Neural cell (in vitro differentiated cells): ENCODE measurements around the gene SMARCC1. TPM values are rescaled to one million over a fixed set of nuclear protein-coding genes. Genes with fewer than 3 reads are reported as not detected.

Source experiments
- H2AFZ ChIP-seq: fragments of 200-600, 300-800 bp; sonication (generic), shearing (Covaris generic); 2 replicates; pipeline ENCODE4 v1.6.0; 2014; ENCODE audit warnings: low read depth, mild to moderate bottlenecking, antibody characterized with exemption, low read length, moderate library complexity
- H3F3A ChIP-seq: fragments of 200-600 bp; shearing (Covaris generic); 2 replicates; pipeline ENCODE4 v1.6.1; 2016; ENCODE audit warnings: mild to moderate bottlenecking, moderate library complexity, mixed read lengths, antibody characterized with exemption, low read length; ENCODE audit not compliant: insufficient read depth, poor library complexity, severe bottlenecking
- H3K27ac ChIP-seq: fragments of 200-600, 300-800 bp; sonication (generic), shearing (Covaris generic); 2 replicates; pipeline ENCODE4 v1.5.1; 2014; ENCODE audit warnings: mild to moderate bottlenecking, low read length, moderate library complexity
- H3K27me3 ChIP-seq: fragments of 300-800, 200-600 bp; sonication (generic), shearing (Covaris generic); 2 replicates; pipeline ENCODE4 v1.6.0; 2014; ENCODE audit warnings: mild to moderate bottlenecking, low read depth, low read length, moderate library complexity; ENCODE audit not compliant: insufficient read depth
- H3K36me3 ChIP-seq: fragments of 300-800, 200-600 bp; sonication (generic), shearing (Covaris generic); 2 replicates; pipeline ENCODE4 v1.5.1; 2014; ENCODE audit warnings: mild to moderate bottlenecking, antibody characterized with exemption, low read length, moderate library complexity; ENCODE audit not compliant: insufficient read depth
- H3K4me2 ChIP-seq: fragments of 300-800, 200-600 bp; sonication (generic), shearing (Covaris generic); 2 replicates; pipeline ENCODE4 v1.6.0; 2014; ENCODE audit warnings: mild to moderate bottlenecking, low read length
- H3K4me3 ChIP-seq: fragments of 300-800, 200-600 bp; sonication (generic), shearing (Covaris generic); 2 replicates; pipeline ENCODE4 v1.5.1; 2014; ENCODE audit warnings: mild to moderate bottlenecking, low read length, moderate library complexity
- H3K79me2 ChIP-seq: fragments of 200-600 bp; shearing (Covaris generic); replicated peaks from 2 replicates; pipeline ENCODE4 v1.6.0; 2014; ENCODE audit warnings: mild to moderate bottlenecking, low read length, moderate library complexity; ENCODE audit not compliant: insufficient read depth
- H3K9ac ChIP-seq: fragments of 300-800, 200-600 bp; sonication (generic), shearing (Covaris generic); 2 replicates; pipeline ENCODE4 v1.6.1; 2016; ENCODE audit warnings: mild to moderate bottlenecking, low read length, mixed read lengths
- H3K9me2 ChIP-seq: fragments of 200-600 bp; shearing (Covaris generic); 2 replicates; pipeline ENCODE4 v1.6.1; 2016; ENCODE audit warnings: mild to moderate bottlenecking, low read length, mixed read lengths; ENCODE audit not compliant: insufficient read depth
- H3K9me3 ChIP-seq: fragments of 200-600, 300-800 bp; sonication (generic), shearing (Covaris generic); 2 replicates; pipeline ENCODE4 v1.6.1; 2016; ENCODE audit warnings: mild to moderate bottlenecking, mixed run types, low read length, moderate library complexity, mixed read lengths
- H4K20me1 ChIP-seq: fragments of 200-600 bp; shearing (Covaris generic); 2 replicates; pipeline ENCODE4 v1.6.1; 2016; ENCODE audit warnings: mild to moderate bottlenecking, mixed run types; ENCODE audit not compliant: insufficient read depth
- CTCF ChIP-seq: fragments of 450-650 bp; IDR thresholded peaks from 2 replicates; pipeline ENCODE4 v1.5.1; 2014; ENCODE audit warnings: antibody characterized with exemption, mild to moderate bottlenecking, moderate library complexity; ENCODE audit not compliant: poor library complexity, severe bottlenecking
- EP300 ChIP-seq: fragments of 450-650 bp; conservative IDR thresholded peaks from 2 replicates; pipeline ENCODE4 v1.6.1; 2014; ENCODE audit warnings: antibody characterized with exemption, mild to moderate bottlenecking, moderate library complexity; ENCODE audit not compliant: poor library complexity, severe bottlenecking
- EZH2 ChIP-seq: fragments of 200-600, 300-800 bp; shearing (Covaris generic), sonication (generic); IDR thresholded peaks from 2 replicates; pipeline ENCODE4 v1.6.1; 2014; ENCODE audit warnings: antibody characterized with exemption, low read length, borderline replicate concordance, mild to moderate bottlenecking; ENCODE audit not compliant: insufficient read depth, poor library complexity, severe bottlenecking
- MXI1 ChIP-seq: fragments of 450-650 bp; conservative IDR thresholded peaks from 2 replicates; pipeline ENCODE4 v1.6.1; 2014; ENCODE audit warnings: antibody characterized with exemption, mild to moderate bottlenecking; ENCODE audit not compliant: poor library complexity, severe bottlenecking
- POLR2AphosphoS5 ChIP-seq: IDR thresholded peaks from 2 replicates; pipeline ENCODE4 v1.6.1; 2012
- RAD21 ChIP-seq: fragments of 450-650 bp; conservative IDR thresholded peaks from 2 replicates; pipeline ENCODE4 v1.6.1; 2014; ENCODE audit warnings: antibody characterized with exemption, mild to moderate bottlenecking, moderate library complexity
- REST ChIP-seq: IDR thresholded peaks from 2 replicates; pipeline ENCODE4 v1.6.1; 2012; ENCODE audit warnings: borderline replicate concordance
- SMC3 ChIP-seq: fragments of 450-650 bp; conservative IDR thresholded peaks from 2 replicates; pipeline ENCODE4 v1.6.1; 2014; ENCODE audit warnings: antibody characterized with exemption, mild to moderate bottlenecking, moderate library complexity; ENCODE audit not compliant: poor library complexity
- TAF1 ChIP-seq: IDR thresholded peaks from 2 replicates; pipeline ENCODE4 v1.6.1; 2012; ENCODE audit warnings: low read depth
- polyA plus RNA-seq: library from polyadenylated mRNA; depleted of rRNA; stranded (reverse); fragments of >200 nt; gene quantifications from 2 replicates; pipeline ENCODE4 v1.2.3, GENCODE V29; 2014

The SMARCC1 gene
- polyA plus RNA-seq, 1 donor from 2014 or later, result 29.4 TPM

- Histone ChIP-seq H3K9ac (no peak overlapping the region), H3K36me3 (no peaks in the 10 kb centered on the region), H3K79me2 (peaks cover 70% of the 10 kb centered on the region), H2AFZ (no peak overlapping the region), H3K27me3 (no peaks in the 10 kb centered on the region), H3K4me2 (no peak overlapping the region), H3K9me2 (no peaks in the 10 kb centered on the region), H3F3A (no peaks in the 10 kb centered on the region), H3K4me3 (no peak overlapping the region), H4K20me1 (peaks cover 5% of the 10 kb centered on the region), H3K9me3 (no peaks in the 10 kb centered on the region), H3K27ac (no peak overlapping the region)
- no peak for TF ChIP-seq CTCF
- no peak for TF ChIP-seq SMC3
- TF ChIP-seq POLR2AphosphoS5, result no peak
- no peak for TF ChIP-seq EZH2
- no peak for TF ChIP-seq TAF1
- no peak for TF ChIP-seq EP300
- TF ChIP-seq REST, result no peak
- no peak for TF ChIP-seq RAD21
- no peak for TF ChIP-seq MXI1
These were observed 8.9 kb downstream of the SMARCC1 start for GRCh38 chr3:47772788-47773187.

DNA sequence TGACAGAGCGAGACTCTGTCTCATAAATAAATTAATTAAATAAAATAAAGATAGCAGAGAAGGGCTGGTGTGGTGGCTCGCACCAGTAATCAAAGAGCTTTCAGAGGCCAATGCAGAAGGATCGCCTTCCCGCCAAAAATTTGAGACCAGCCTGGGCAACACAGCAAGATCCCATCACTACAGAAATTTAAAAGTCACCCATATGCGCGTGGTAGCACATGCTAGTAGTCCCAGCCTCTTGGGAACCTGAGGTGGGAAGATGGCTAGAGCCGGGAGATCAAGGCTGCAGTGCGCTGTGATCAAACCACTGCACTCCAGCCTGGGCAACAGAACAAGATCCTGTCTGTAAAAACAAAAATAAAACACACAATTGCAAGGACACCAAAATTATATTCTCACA is 9.6 kb downstream of the SMARCC1 start:
- H3K4me2 ChIP-seq, result no peak overlapping the region

More for the DNA sequence above, 9.6 kb downstream of the SMARCC1 start:
- Histone ChIP-seq H3K27me3 (no peaks in the 10 kb centered on the region), H3K27ac (no peak overlapping the region), H4K20me1 (peaks cover 5% of the 10 kb centered on the region), H3F3A (no peaks in the 10 kb centered on the region), H3K79me2 (peaks cover 64% of the 10 kb centered on the region), H3K36me3 (no peaks in the 10 kb centered on the region), H3K9ac (no peak overlapping the region), H3K4me3 (no peak overlapping the region), H2AFZ (no peak overlapping the region), H3K9me3 (no peaks in the 10 kb centered on the region), H3K9me2 (no peaks in the 10 kb centered on the region)
- no peak for TF ChIP-seq MXI1
- TF ChIP-seq TAF1, result no peak
- no peak for TF ChIP-seq REST
- no peak for TF ChIP-seq RAD21
- no peak for TF ChIP-seq EZH2
- no peak for TF ChIP-seq POLR2AphosphoS5
- TF ChIP-seq SMC3, result no peak
- TF ChIP-seq CTCF, result no peak
